IPS-15b (cell line): ENCODE data around the gene BPIFB6.

Source experiments
- H3K27me3 ChIP-seq: one replicate; pipeline ENCODE4 v1.6.1; 2013; ENCODE audit warnings: low read length; ENCODE audit not compliant: control insufficient read depth, insufficient read depth
- H3K36me3 ChIP-seq: one replicate; pipeline ENCODE4 v1.6.1; 2013; ENCODE audit warnings: low read length; ENCODE audit not compliant: control insufficient read depth, insufficient read depth
- H3K4me1 ChIP-seq: one replicate; pipeline ENCODE4 v1.6.1; 2013; ENCODE audit warnings: mild to moderate bottlenecking, low read length; ENCODE audit not compliant: control insufficient read depth, insufficient read depth
- H3K4me3 ChIP-seq: one replicate; pipeline ENCODE4 v1.5.1; 2013; ENCODE audit warnings: low read depth, low read length
- H3K9ac ChIP-seq: one replicate; pipeline ENCODE4 v1.6.1; 2013; ENCODE audit warnings: low read depth, mild to moderate bottlenecking, low read length
- H3K9me3 ChIP-seq: one replicate; pipeline ENCODE4 v1.6.1; 2013; ENCODE audit warnings: mild to moderate bottlenecking, low read length; ENCODE audit not compliant: control insufficient read depth, insufficient read depth

BPIFB6 gene

DNA sequence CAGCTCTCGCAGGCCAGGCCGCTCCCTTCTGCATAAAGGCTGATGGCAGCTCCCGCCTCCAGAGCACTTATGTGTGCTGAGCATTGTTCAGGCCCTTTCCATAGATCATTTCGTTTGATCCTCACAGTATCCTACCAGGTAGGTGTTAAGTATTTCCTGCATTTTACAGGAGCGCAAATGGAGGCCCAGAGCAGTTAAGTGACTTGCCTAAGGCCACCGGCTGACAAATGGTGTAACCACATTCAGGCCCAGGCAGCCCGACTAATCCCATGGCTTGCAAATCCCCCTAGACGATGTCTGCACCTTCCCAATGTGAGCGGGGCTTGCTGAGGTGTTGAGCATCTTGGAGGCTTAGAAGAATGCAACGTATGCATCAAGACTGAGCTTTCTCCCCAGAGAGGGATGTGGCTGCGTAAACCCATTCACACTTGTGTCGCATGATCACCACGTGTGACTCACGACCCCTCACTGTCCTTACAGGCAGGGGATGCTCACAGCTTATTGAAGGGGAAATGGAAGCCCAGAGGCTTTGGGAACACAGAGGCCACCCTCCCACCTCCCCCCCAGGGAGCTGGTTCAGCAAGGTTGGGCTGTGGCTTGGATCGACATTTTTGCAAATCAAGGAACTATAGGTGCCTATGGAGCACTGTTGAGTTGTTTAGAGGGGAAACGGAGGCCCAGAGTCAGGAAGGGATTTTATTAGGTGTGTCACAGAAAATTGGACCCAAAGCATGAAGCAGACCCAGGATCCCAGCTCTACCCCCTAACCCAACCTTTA lies 16.9 kb upstream of the BPIFB6 start:
- Histone ChIP-seq H3K4me1 (no peaks in the 10 kb centered on the region), H3K9ac (no peak overlapping the region), H3K27me3 (no peaks in the 10 kb centered on the region), H3K36me3 (no peaks in the 10 kb centered on the region), H3K9me3 (no peaks in the 10 kb centered on the region), H3K4me3 (no peak overlapping the region)

DNA sequence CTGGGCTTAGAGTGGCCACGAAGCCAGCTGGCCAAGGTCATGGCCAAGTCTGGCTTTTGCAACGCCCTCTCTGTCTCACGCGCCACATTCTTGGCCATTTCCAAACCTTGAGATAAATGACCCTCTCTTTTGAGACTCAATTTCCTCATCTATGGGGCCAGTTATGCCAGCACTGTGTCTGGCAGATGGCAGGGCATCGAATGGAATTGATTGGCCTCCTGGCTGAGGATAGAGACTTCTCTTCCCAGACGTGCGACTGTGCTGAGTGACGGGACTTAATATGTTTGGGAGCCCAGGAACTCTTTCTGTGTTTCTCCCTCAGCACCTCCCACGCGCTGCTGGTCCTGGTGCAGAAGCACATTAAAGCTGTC lies 16.3 kb upstream of the BPIFB6 start:
- H3K9ac ChIP-seq = no peak overlapping the region
- no peaks in the 10 kb centered on the region for H3K27me3 ChIP-seq
- no peaks in the 10 kb centered on the region for H3K9me3 ChIP-seq
- no peaks in the 10 kb centered on the region for H3K36me3 ChIP-seq
- H3K4me1 ChIP-seq = no peaks in the 10 kb centered on the region
- H3K4me3 ChIP-seq = no peak overlapping the region

DNA sequence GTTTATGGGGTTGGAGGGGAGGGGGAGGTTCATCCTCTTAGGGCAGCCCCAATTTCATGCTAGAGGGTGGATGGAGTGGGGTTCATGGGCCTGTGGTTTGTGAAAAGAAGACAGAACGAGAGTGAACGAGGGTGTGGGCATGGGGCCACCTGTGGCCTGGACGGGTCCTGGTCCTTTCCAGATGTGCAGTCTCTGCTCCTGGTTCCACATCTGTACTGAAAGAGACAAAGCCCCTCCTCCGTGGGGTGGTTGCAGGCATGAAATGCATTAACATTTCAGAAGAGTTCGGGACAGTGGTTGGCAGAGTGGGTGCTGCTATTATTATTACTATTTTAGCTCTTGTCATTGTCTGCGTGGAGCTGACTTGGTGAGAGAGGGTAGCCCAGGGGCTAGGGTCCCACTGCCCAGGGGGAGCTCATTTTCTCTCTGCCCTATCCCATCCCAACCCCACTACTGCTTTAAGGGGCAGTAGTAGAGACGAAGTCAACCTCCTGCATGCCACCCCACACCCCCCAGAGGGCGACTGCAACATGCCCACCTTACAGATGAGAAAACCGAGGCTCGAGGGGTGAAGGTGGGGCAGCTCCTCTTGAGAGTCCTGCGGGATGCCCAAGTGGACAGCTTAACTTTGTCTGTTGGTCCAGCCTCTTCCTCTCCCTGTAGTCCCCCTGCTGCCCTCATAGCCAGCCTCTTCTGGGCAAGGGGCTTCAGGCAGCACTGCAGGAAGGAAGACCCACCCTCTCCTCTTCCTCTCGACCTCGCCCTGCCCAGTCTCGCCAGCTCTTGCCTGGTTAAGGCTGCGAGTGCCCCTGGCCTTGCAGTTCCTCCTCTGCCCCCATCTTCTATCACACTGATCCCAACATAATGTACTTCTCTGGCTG lies 15.5 kb upstream of the BPIFB6 start:
- no peaks in the 10 kb centered on the region for H3K4me1 ChIP-seq
- H3K9me3 ChIP-seq = no peaks in the 10 kb centered on the region
- H3K9ac ChIP-seq = no peak overlapping the region
- no peaks in the 10 kb centered on the region for H3K27me3 ChIP-seq
- no peak overlapping the region for H3K4me3 ChIP-seq
- no peaks in the 10 kb centered on the region for H3K36me3 ChIP-seq

GRCh38 chr20:33016581-33017109 lies 14.8 kb upstream of the BPIFB6 start:
- Histone ChIP-seq H3K9ac (no peak overlapping the region), H3K4me1 (no peaks in the 10 kb centered on the region), H3K4me3 (no peak overlapping the region), H3K36me3 (no peaks in the 10 kb centered on the region), H3K9me3 (no peaks in the 10 kb centered on the region), H3K27me3 (no peaks in the 10 kb centered on the region)

DNA sequence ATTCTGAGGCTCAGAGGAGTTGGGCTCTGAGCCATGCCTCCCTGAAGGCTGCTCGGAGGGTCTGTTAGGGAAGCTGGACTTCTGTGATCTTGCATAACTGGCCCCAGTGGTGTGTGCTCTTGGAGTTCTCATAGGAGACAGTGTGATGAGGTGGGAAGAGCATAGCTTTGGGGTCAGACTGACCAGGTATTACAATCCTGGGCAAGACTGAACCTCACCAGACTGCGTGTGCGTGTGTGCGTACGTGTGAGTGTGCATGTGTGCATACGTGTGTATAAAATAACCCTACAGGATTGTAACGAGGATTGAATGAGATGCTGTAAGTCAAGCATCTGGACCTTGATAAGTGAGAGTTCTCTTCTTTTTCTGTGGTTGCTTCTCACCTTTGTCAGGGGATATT lies 13.9 kb upstream of the BPIFB6 start:
- Histone ChIP-seq H3K9me3 (no peaks in the 10 kb centered on the region), H3K27me3 (no peaks in the 10 kb centered on the region), H3K36me3 (no peaks in the 10 kb centered on the region), H3K4me3 (no peak overlapping the region), H3K4me1 (no peaks in the 10 kb centered on the region), H3K9ac (no peak overlapping the region)

DNA sequence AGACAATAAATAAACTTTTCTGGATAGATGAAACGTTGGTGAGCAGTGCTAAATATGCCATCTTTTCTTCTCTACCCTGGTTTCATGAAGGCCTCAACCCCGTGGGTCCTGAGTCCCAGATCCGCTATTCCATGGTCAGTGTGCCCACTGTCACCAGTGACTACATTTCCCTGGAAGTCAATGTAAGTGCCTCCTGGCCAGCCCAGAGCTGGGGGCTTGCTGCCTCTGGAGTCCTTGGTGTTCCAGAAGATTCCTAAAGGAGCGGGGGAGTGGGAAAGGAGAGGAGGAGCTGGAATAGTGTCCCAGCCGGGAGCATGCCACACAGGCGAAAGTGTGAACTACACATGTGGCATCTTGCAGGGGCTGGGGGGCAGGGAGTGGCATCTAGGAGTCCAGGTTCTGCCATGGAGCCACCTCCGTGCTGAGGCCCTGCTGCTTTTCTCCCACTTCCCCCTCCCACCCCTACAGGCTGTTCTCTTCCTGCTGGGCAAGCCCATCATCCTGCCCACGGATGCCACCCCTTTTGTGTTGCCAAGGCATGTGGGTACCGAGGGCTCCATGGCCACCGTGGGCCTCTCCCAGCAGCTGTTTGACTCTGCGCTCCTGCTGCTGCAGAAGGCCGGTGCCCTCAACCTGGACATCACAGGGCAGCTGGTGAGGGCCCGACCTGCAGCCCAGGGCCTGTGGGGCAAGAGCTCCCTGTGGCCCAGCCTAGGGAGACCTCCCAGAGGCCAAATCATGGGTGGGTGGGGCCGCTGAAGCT lies 13.1 kb upstream of the BPIFB6 start:
- H3K27me3 ChIP-seq = no peaks in the 10 kb centered on the region
- H3K9ac ChIP-seq = no peak overlapping the region
- H3K4me1 ChIP-seq = no peaks in the 10 kb centered on the region
- H3K9me3 ChIP-seq = no peaks in the 10 kb centered on the region
- H3K36me3 ChIP-seq = no peaks in the 10 kb centered on the region
- H3K4me3 ChIP-seq = no peak overlapping the region

DNA sequence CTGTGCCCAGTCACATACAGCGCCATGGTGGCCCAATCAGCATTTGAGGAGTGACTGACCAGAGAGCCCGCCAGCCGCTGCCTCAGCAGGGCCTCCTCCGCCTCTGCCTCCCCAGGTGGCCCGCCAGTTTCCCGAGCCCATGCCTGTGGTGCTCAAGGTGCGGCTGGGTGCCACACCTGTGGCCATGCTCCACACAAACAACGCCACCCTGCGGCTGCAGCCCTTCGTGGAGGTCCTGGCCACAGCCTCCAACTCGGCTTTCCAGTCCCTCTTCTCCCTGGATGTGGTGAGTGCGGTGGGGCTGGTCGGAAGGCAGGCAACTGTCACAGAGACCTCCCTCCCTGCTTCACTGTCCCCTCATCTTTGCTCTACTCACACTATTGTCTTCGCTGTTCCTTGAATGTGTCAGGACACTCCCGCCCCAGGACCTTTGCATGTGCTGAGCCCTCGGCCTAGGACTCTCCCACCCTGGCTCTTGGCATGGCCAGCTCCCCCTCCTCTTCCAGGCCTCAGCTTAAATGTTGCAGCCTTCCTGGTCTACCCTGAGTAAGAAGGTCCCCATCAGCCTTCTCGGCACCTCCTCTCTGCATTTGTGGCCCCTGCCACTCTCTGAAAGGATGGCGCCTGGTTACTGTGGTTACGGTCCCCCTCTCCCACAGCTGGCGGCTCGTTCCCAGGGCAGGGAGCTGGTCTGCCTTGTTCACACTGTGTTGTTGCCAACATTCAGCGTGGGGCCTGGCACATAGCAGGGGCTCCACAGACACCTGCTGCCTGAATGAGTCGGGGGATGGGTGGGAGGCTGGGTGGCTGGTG lies 11.8 kb upstream of the BPIFB6 start:
- no peak overlapping the region for H3K4me3 ChIP-seq
- H3K4me1 ChIP-seq = no peaks in the 10 kb centered on the region
- no peaks in the 10 kb centered on the region for H3K9me3 ChIP-seq
- no peaks in the 10 kb centered on the region for H3K27me3 ChIP-seq
- H3K9ac ChIP-seq = no peak overlapping the region
- no peaks in the 10 kb centered on the region for H3K36me3 ChIP-seq

- H3K4me3 ChIP-seq = no peak overlapping the region
- no peaks in the 10 kb centered on the region for H3K9me3 ChIP-seq
- no peaks in the 10 kb centered on the region for H3K36me3 ChIP-seq
- no peaks in the 10 kb centered on the region for H3K4me1 ChIP-seq
- no peaks in the 10 kb centered on the region for H3K27me3 ChIP-seq
- H3K9ac ChIP-seq = no peak overlapping the region
These were observed 10.9 kb upstream of the BPIFB6 start for GRCh38 chr20:33020278-33021161.

- Histone ChIP-seq H3K9me3 (no peaks in the 10 kb centered on the region), H3K27me3 (no peaks in the 10 kb centered on the region), H3K4me1 (no peaks in the 10 kb centered on the region), H3K36me3 (no peaks in the 10 kb centered on the region), H3K9ac (no peak overlapping the region), H3K4me3 (no peak overlapping the region)
These were observed 9.6 kb upstream of the BPIFB6 start for GRCh38 chr20:33021879-33022278.

DNA sequence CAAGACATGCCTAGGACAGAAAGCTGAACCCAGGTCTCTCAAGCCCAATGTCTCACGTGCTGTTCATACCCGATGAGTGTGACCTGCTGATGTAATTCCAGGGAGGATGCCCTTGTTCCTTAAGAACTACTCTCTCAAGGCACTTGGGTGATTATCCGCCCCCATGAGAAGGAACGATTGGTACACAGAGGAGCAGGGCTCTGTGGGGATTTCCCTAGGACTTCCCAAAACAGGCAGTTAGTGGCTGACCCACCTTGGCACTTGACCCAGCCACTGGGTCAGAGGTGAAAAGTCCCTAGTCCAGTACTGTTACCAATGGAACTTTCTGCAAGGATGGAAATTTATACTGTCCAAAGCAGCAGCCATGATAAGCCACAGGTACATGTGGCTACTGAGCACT lies 9.2 kb upstream of the BPIFB6 start:
- no peaks in the 10 kb centered on the region for H3K9me3 ChIP-seq
- H3K27me3 ChIP-seq = no peaks in the 10 kb centered on the region
- H3K4me3 ChIP-seq = no peak overlapping the region
- H3K36me3 ChIP-seq = no peaks in the 10 kb centered on the region
- no peak overlapping the region for H3K9ac ChIP-seq
- H3K4me1 ChIP-seq = no peaks in the 10 kb centered on the region
